Fibroblast of the aortic adventitia (primary cell): ENCODE data around the gene MX2. TPM values are rescaled to one million over a fixed set of nuclear protein-coding genes. Genes with fewer than 3 reads are reported as not detected.

Source experiments
- DNase-seq: peaks from one replicate; pipeline ENCODE4 v3.0.0-alpha.2; 2010; ENCODE audit warnings: low read depth
- H3K4me3 ChIP-seq: 2 replicates; pipeline ENCODE4 v1.5.1; 2011; ENCODE audit warnings: low read depth, mild to moderate bottlenecking, control low read depth, low read length, moderate library complexity
- total RNA-seq: library from RNA; depleted of rRNA; stranded (reverse); fragments of >200 nt; gene quantifications from 2 replicates; pipeline ENCODE4 v1.2.3, GENCODE V29; 2012; ENCODE audit warnings: low replicate concordance
- TF ChIP-seq, protein P1 (sequence below): IDR thresholded peaks from 2 replicates; pipeline ENCODE4 v1.5.1; 2011; ENCODE audit warnings: mild to moderate bottlenecking, low read length, control low read depth, inconsistent platforms; ENCODE audit not compliant: insufficient read depth

MX2 gene
- total RNA-seq, 1 donor: 4.2 TPM

DNA sequence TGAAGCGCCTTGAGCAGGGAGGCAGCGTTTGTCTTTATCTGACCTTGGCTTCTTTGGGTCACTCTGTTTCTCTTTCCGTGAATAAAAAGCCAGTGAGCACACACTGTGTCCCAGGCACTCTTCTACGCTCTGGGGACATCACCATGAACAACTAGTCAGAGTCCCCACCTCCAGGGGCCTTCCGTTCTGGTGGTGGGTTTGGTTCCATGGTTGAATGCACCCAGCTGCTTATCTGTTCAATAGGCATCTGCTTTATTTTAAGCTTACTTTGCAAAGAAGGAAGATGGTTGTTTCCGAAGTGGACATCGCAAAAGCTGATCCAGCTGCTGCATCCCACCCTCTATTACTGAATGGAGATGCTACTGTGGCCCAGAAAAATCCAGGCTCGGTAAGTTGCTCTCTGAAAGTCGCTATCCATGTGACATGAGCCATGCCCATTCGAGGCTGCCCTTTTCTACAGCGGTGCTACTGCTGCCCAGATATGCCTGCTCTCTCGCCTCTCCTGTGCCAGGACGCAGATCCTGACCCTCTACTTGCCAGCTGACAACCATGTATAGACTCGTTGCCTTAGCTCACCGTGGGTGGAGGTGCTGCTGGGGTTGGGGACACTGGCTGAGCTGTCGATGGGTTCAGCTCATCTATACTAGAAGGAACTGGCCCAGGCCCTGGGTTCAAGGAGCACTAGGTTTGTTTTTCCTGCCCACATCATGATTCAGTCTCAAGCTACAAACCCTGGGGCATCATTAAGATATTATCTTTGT, 70.1 kb downstream of the MX2 start:
- H3K4me3 ChIP-seq: no peak overlapping the region
- TF ChIP-seq, protein P1, sequence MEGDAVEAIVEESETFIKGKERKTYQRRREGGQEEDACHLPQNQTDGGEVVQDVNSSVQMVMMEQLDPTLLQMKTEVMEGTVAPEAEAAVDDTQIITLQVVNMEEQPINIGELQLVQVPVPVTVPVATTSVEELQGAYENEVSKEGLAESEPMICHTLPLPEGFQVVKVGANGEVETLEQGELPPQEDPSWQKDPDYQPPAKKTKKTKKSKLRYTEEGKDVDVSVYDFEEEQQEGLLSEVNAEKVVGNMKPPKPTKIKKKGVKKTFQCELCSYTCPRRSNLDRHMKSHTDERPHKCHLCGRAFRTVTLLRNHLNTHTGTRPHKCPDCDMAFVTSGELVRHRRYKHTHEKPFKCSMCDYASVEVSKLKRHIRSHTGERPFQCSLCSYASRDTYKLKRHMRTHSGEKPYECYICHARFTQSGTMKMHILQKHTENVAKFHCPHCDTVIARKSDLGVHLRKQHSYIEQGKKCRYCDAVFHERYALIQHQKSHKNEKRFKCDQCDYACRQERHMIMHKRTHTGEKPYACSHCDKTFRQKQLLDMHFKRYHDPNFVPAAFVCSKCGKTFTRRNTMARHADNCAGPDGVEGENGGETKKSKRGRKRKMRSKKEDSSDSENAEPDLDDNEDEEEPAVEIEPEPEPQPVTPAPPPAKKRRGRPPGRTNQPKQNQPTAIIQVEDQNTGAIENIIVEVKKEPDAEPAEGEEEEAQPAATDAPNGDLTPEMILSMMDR: no peak
- DNase-seq: no peak

GRCh38 chr21:41432562-41433460, 71.0 kb downstream of the MX2 start:
- TF ChIP-seq, protein P1: no peak
- H3K4me3 ChIP-seq: no peak overlapping the region
- no peak for DNase-seq

- no peak for DNase-seq
- TF ChIP-seq, protein P1: no peak
- H3K4me3 ChIP-seq: no peak overlapping the region
Observed at GRCh38 chr21:41433566-41433965, 71.7 kb downstream of the MX2 start.

DNA sequence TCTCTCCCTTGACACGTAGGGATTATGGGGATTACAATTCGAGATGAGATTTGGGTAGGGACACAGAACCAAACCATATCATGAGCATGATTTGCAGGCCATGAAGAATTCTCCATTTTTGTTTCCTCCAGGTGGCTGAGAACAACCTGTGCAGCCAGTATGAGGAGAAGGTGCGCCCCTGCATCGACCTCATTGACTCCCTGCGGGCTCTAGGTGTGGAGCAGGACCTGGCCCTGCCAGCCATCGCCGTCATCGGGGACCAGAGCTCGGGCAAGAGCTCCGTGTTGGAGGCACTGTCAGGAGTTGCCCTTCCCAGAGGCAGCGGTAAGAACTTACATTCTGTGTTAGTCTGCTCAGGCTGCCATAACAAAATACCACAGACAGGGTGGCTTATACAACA, 73.9 kb downstream of the MX2 start:
- TF ChIP-seq, protein P1: no peak
- no peak for DNase-seq
- H3K4me3 ChIP-seq: no peak overlapping the region

DNA sequence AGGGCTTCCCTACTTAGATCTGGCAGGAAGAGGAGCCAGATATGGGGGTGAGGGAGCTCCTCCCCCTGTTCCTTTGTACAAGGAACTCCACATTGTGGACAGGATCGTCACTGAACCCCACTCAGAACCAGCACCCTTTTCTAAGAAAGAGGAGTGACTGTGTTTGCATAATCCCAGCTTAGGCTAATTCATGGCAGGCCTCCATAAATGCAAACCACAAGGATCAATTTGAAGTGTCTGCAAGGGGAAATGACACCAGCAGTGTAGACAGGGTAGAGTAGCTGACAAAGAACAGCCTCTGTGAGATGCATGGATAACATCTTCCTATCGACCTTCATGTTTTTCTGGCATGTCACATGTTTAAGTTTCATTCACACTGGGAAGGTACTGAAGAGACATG, 75.9 kb downstream of the MX2 start:
- no peak for DNase-seq
- no peak overlapping the region for H3K4me3 ChIP-seq
- TF ChIP-seq, protein P1: no peak

GRCh38 chr21:41438425-41439113, 76.7 kb downstream of the MX2 start:
- DNase-seq: no peak
- no peak overlapping the region for H3K4me3 ChIP-seq
- TF ChIP-seq, protein P1: no peak
